ENCODE data around the gene RPUSD2.

RPUSD2 gene

DNA sequence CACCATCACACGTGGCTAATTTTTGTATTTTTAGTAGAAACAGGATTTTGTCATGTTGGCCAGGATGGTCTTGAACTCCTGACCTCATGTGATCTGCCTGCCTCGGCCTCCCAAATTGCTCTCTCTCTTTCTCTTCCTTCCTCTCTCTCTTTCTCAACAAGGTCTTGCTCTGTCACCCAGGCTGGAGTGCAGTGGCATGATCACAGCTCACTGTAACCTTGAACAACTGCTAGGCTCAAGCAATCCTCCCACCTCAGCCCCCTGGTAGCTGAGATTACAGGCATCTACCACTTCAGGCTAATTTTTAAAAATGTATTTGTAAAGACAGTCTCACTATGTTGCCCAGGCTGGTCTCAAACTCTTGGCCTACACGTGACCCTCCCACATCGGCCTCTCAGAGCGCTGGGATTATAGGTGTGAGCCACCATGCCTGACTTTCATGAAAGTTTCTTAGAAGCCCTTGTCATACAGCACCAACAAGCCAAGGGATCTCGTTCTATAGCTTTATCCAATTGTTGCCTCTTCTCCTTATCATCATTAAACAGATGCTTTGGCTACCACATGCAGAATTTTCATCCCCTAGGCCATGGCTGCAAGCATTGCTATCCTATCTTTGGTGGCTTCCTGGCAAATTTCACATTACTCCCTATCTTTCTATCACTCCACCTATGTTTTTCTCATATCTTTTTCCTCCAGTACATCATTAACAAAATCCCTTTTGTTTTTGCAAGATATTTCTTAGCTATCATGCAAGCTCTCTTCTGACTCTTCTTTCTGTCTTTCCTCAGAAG is 10.0 kb upstream of the RPUSD2 start:
- DNase-seq (ENCODE audit: low read depth): no peak
- no peak overlapping the region for H3K4me3 ChIP-seq (ENCODE audit: low read depth, low read length)
- TF ChIP-seq, protein P1, sequence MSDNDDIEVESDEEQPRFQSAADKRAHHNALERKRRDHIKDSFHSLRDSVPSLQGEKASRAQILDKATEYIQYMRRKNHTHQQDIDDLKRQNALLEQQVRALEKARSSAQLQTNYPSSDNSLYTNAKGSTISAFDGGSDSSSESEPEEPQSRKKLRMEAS (IDR thresholded peaks at IDR 0.05; ENCODE audit: low read depth, low read length): no peak
- TF ChIP-seq, protein P2, sequence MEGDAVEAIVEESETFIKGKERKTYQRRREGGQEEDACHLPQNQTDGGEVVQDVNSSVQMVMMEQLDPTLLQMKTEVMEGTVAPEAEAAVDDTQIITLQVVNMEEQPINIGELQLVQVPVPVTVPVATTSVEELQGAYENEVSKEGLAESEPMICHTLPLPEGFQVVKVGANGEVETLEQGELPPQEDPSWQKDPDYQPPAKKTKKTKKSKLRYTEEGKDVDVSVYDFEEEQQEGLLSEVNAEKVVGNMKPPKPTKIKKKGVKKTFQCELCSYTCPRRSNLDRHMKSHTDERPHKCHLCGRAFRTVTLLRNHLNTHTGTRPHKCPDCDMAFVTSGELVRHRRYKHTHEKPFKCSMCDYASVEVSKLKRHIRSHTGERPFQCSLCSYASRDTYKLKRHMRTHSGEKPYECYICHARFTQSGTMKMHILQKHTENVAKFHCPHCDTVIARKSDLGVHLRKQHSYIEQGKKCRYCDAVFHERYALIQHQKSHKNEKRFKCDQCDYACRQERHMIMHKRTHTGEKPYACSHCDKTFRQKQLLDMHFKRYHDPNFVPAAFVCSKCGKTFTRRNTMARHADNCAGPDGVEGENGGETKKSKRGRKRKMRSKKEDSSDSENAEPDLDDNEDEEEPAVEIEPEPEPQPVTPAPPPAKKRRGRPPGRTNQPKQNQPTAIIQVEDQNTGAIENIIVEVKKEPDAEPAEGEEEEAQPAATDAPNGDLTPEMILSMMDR (IDR thresholded peaks at IDR 0.05; ENCODE audit: low read depth, low read length): no peak

DNA sequence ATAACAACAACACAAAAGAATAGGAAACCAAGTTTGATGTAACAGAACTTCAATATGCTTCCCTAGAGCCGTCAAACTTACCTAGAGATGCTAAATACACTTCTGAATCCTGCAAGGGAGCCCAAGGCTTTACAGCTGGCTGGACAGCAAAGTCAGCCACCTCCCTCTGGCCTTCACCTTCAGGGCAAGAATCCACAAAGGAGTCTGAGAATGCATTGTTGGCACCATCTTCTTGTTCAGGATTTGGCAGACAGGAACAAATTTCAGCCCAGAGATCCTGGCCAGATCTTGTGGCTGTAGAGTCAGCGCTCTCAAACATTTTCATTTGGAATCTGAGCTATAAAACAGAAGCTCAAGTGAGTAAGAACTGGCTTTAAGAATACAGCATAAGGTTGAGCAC is 6.4 kb upstream of the RPUSD2 start:
- TF ChIP-seq, protein P2 (IDR thresholded peaks at IDR 0.05; ENCODE audit: low read depth, low read length): no peak
- no peak for TF ChIP-seq POLR2A (IDR thresholded peaks at IDR 0.05; ENCODE audit: extremely low read depth, insufficient read length)
- TF ChIP-seq, protein P1 (IDR thresholded peaks at IDR 0.05; ENCODE audit: low read depth, low read length): no peak
- no peak for TF ChIP-seq MYC (IDR thresholded peaks at IDR 0.05; ENCODE audit: low read depth, low read length)
- no peak for DNase-seq (ENCODE audit: low read depth)
- no peak overlapping the region for H3K4me3 ChIP-seq (ENCODE audit: low read depth, low read length)

DNA sequence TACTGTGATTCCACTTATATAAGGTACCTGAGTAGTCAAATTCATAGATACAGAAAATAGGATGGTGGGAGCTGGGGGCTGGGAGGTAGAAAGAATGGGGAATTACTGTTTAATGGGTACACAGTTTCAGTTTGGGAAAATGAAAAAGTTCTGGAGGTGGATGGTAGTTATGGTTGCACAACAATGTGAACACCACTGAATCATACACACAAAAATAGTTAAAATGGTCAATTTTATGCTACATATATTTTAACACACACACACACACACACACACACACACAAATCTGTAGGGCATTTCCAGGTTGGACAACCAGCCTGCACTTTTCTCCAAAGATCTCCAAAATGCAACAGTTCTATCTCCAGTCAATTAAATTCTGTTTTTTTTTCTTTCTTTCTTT is 5.7 kb upstream of the RPUSD2 start:
- TF ChIP-seq, protein P1 (IDR thresholded peaks at IDR 0.05; ENCODE audit: low read depth, low read length): no peak
- no peak for TF ChIP-seq POLR2A (IDR thresholded peaks at IDR 0.05; ENCODE audit: extremely low read depth, insufficient read length)
- no peak for TF ChIP-seq MYC (IDR thresholded peaks at IDR 0.05; ENCODE audit: low read depth, low read length)
- TF ChIP-seq, protein P2 (IDR thresholded peaks at IDR 0.05; ENCODE audit: low read depth, low read length): no peak
- no peak for DNase-seq (ENCODE audit: low read depth)
- H3K4me3 ChIP-seq (ENCODE audit: low read depth, low read length): no peak overlapping the region

DNA sequence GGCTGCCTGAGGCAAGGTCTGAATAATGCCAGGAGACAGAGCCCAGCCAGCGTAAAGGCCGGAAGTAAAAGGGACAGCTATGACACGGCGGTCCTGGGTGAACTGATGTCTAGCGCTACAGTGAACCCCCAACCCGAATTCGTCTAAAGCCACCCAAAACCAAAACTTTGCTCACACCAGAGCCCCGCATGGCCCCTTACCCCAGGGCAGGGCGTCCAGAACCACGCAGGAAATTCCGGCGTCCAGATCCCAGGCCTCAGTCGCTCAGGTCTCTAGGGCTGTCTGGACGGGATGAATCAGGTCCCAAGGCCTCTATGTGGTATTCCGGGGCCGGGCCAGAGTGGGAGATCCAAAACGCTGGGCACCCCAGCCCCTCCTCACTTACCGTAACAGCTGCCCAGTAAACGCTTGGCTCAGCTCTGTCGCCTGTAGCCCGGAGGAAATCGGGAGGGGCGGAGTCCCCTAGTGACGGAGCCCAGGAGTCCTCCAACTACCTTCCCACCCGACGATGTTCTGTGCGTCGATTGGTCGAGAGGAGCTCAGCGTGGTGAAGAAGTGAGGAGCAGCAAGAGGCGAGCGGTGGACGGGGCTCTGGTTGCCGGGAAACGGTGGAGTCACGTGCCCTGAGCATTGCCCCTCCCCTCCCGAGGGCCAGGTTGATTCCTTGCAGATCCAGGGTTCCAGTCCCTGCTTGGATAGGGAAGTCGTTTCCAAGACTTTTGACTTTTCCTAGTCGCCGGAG is 4.3 kb upstream of the RPUSD2 start, which contains the start of gene CCDC32:
TSS of gene CCDC32 (minus strand) at position 452 of the 742 bp plus-strand sequence. CDS start 2,027 bp downstream, outside the sequence.
- peak; percentile 84 for TF ChIP-seq POLR2A (IDR thresholded peaks at IDR 0.05; ENCODE audit: extremely low read depth, insufficient read length)
- TF ChIP-seq MYC (IDR thresholded peaks at IDR 0.05; ENCODE audit: low read depth, low read length): peak; percentile 62; the same call in 1 of the 2 replicates
- TF ChIP-seq, protein P2 (IDR thresholded peaks at IDR 0.05; ENCODE audit: low read depth, low read length): no peak
- TF ChIP-seq, protein P1 (IDR thresholded peaks at IDR 0.05; ENCODE audit: low read depth, low read length): peak; percentile 99
- H3K4me3 ChIP-seq (ENCODE audit: low read depth, low read length): peak within 1 kb of the TSS; percentile 78
- peak; percentile 98 for DNase-seq (ENCODE audit: low read depth)

DNA sequence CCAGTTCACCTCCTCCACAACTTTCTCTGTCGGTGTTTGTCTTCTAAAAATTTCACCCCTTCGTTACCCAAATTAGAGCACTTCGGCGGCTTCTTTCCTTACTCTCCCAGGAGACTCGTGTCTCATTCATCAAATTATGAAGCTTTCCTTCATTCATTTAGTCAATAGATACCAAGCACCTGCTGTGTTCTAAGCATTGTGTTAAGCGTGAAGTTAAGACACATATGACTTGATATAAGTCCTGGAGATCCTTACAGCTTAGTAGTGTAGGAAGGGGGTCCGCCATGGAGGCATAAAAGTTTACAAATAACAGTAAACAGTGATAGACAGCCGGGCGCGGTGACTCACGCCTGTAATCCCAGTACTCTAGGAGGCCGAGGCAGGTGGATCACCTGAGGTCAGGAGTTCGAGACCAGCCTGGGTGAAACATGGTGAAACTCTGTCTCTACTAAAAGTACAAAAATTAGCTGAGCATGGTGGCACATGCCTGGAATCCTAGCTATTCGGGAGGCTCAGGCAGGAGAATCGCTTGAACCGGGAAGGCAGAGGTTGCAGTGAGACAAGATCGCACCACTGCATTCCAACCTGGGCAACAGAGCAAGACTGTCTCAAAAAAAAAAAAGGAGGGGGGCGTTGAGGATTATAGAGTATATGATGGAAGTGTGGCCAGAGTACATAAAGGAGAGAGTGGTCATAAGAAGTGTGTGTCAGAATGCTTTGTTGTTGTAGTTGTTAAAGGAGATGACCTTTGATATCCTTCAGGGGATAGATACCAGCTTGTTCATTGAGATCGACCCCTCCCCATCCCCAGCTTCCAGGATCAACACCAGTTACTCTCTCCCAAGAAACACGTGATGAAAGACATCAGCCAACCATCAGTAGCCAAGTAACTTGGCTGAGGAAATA is 3.5 kb upstream of the RPUSD2 start:
- H3K4me3 ChIP-seq (ENCODE audit: low read depth, low read length): peak overlapping the region; percentile 78
- no peak for DNase-seq (ENCODE audit: low read depth)
- TF ChIP-seq, protein P2 (IDR thresholded peaks at IDR 0.05; ENCODE audit: low read depth, low read length): no peak
- TF ChIP-seq POLR2A (IDR thresholded peaks at IDR 0.05; ENCODE audit: extremely low read depth, insufficient read length) (no peak), MYC (IDR thresholded peaks at IDR 0.05; ENCODE audit: low read depth, low read length) (no peak)
- TF ChIP-seq, protein P1 (IDR thresholded peaks at IDR 0.05; ENCODE audit: low read depth, low read length): no peak

All from NB4 (cell line).